B cell (primary cell): ENCODE data around the gene EMP3. TPM values are rescaled to one million over a fixed set of nuclear protein-coding genes. Genes with fewer than 3 reads are reported as not detected.

ENCODE experiments used
- ATAC-seq: fragments of 200-7000 bp; cut with Tn5 transposase; one replicate; pipeline ENCODE4 v1.10.0; 2021; ENCODE audit warnings: low read depth, mild to moderate bottlenecking, moderate number of reproducible peaks, moderate library complexity
- CTCF ChIA-PET: fragments of 350-600 bp; sonication (Branson Sonifier 250); formaldehyde crosslinking; loops from one replicate; lab custom pipeline; 2021; ENCODE audit warnings: antibody characterized with exemption, inconsistent platforms; lab: Charles Lee
- POLR2A ChIA-PET: fragments of 350-600 bp; sonication (Branson Sonifier 250); formaldehyde crosslinking; loops from one replicate; lab custom pipeline; 2021; ENCODE audit warnings: antibody characterized with exemption; lab: Charles Lee
- DNase-seq: peaks from one replicate; pipeline ENCODE4 v3.0.0; 2013
- H2AFZ ChIP-seq: 2 replicates; pipeline ENCODE4 v1.6.1; 2012; ENCODE audit warnings: mild to moderate bottlenecking, low read depth, low read length; ENCODE audit not compliant: insufficient read depth, poor library complexity, severe bottlenecking
- H3K27ac ChIP-seq, 2 donors: 1 replicate in 1 of 2; 2 replicates in 1 of 2; pipeline ENCODE4 v1.5.1; 2012 to 2013; ENCODE audit warnings: low read length in 2 of 2, mild to moderate bottlenecking in 2 of 2, moderate library complexity in 1 of 2
- H3K27me3 ChIP-seq, 4 experiments: fragments of 200-600 bp in 1 of 4; sonication (generic) in 1 of 4; replicated peaks in 1 of 4; 1 replicate in 2 of 4; 2 replicates in 2 of 4; pipeline versions ENCODE4 v1.6.1 to v1.7.0; 2013 to 2016; ENCODE audit warnings: low read length in 3 of 4, mild to moderate bottlenecking in 2 of 4, mixed read lengths in 1 of 4, moderate library complexity in 1 of 4; ENCODE audit not compliant: insufficient read depth in 4 of 4, control insufficient read depth in 3 of 4; ENCODE audit errors: control extremely low read depth in 1 of 4
- H3K36me3 ChIP-seq, 2 experiments: replicated peaks in 1 of 2; 1 replicate in 1 of 2; 2 replicates in 1 of 2; pipeline versions ENCODE4 v1.6.1 to v1.7.1; 2013; ENCODE audit warnings: low read length in 1 of 2; ENCODE audit not compliant: insufficient read depth in 2 of 2, control insufficient read depth in 1 of 2; ENCODE audit errors: control extremely low read depth in 1 of 2, extremely low read depth in 1 of 2
- H3K4me1 ChIP-seq, 2 donors: fragments of 200-600 bp in 1 of 2; sonication (generic) in 1 of 2; 1 replicate in 1 of 2; 2 replicates in 1 of 2; pipeline versions ENCODE4 v1.5.1 to v1.6.1; 2013 to 2017; ENCODE audit warnings: low read length in 2 of 2; ENCODE audit not compliant: control insufficient read depth in 2 of 2, insufficient read depth in 2 of 2
- H3K4me2 ChIP-seq: replicated peaks from 2 replicates; pipeline ENCODE3; 2012; ENCODE audit warnings: mild to moderate bottlenecking, low read depth, low read length; ENCODE audit not compliant: poor library complexity, severe bottlenecking
- H3K4me3 ChIP-seq, 5 experiments: fragments of 200-600 bp in 1 of 5; sonication (generic) in 1 of 5; 1 replicate in 3 of 5; 2 replicates in 2 of 5; pipeline versions ENCODE4 v1.5.1 to v1.7.0; 2011 to 2016; ENCODE audit warnings: low read length in 4 of 5, mild to moderate bottlenecking in 4 of 5, low read depth in 2 of 5, control low read depth in 1 of 5, moderate library complexity in 1 of 5; ENCODE audit not compliant: insufficient read depth in 1 of 5; ENCODE audit errors: control extremely low read depth in 1 of 5, extremely low read depth in 1 of 5
- H3K79me2 ChIP-seq: fragments of 200-600 bp; sonication (generic); one replicate; pipeline ENCODE4 v1.6.0; 2016; ENCODE audit warnings: low read length; ENCODE audit not compliant: control insufficient read depth, insufficient read depth
- H3K9ac ChIP-seq: fragments of 200-600 bp; sonication (generic); 2 replicates; pipeline ENCODE4 v1.6.1; 2017; ENCODE audit warnings: mild to moderate bottlenecking, low read length, moderate library complexity
- H3K9me3 ChIP-seq, 3 donors: one replicate each; pipeline versions ENCODE4 v1.6.1 to v1.7.1; 2013; ENCODE audit warnings: low read length in 2 of 3; ENCODE audit not compliant: control insufficient read depth in 2 of 3, insufficient read depth in 1 of 3; ENCODE audit errors: control extremely low read depth in 1 of 3
- H4K20me1 ChIP-seq: 2 replicates; pipeline ENCODE4 v1.6.0; 2012; ENCODE audit warnings: mild to moderate bottlenecking, low read length; ENCODE audit not compliant: insufficient read depth, control insufficient read depth, poor library complexity, severe bottlenecking
- H3K27ac Mint-ChIP-seq: one replicate; pipeline ENCODE4 v1.8.0; 2021; ENCODE audit warnings: mixed read lengths
- H3K27me3 Mint-ChIP-seq: one replicate; pipeline ENCODE4 v1.8.0; 2021; ENCODE audit warnings: mixed read lengths
- H3K4me1 Mint-ChIP-seq: one replicate; pipeline ENCODE4 v1.8.0; 2021; ENCODE audit warnings: mixed read lengths
- H3K4me3 Mint-ChIP-seq: one replicate; pipeline ENCODE4 v1.8.0; 2021; ENCODE audit warnings: mixed read lengths
- H3K9me3 Mint-ChIP-seq: one replicate; pipeline ENCODE4 v1.8.0; 2022; ENCODE audit warnings: mixed read lengths; ENCODE audit not compliant: insufficient read depth
- CTCF ChIP-seq: fragments of 200-600 bp; IDR thresholded peaks from one replicate; pipeline ENCODE4 v1.8.0; 2022; ENCODE audit warnings: antibody characterized with exemption, mild to moderate bottlenecking
- EZH2 ChIP-seq: IDR thresholded peaks from 2 replicates; pipeline ENCODE4 v1.6.1; 2012; ENCODE audit warnings: borderline replicate concordance, low read depth, mild to moderate bottlenecking, moderate library complexity, low read length; ENCODE audit not compliant: insufficient read depth, poor library complexity, severe bottlenecking
- WGBS: methylation state at CpG from one replicate; pipeline ENCODE4 v1.1.5; 2013; ENCODE audit warnings: missing lambda C conversion rate; ENCODE audit not compliant: insufficient coverage; 5-methylcytosine and 5-hydroxymethylcytosine counted together
- intact Hi-C: fragments of 100-400 bp; cut with micrococcal nuclease; formaldehyde crosslinking; loops from one replicate; pipeline ENCODE4 v1.10.0; 2022
- polyA plus RNA-seq: library from polyadenylated mRNA; depleted of rRNA; stranded (reverse); fragments of >200 nt; gene quantifications from 2 replicates; pipeline ENCODE4 v1.2.3, GENCODE V29; 2012
- total RNA-seq, 2 donors: library from RNA; stranded (reverse); fragments of 120-200 nt in 1 of 2; gene quantifications; 1 replicate in 1 of 2; 2 replicates in 1 of 2; pipeline versions ENCODE4 v1.2.3 to v1.2.4, GENCODE V29; 2013 to 2022

EMP3 gene
- total and polyA plus RNA-seq, 2 donors (not counting 1 experiment from before 2014, with no cell fraction given), result 326 to 595 TPM

- intact Hi-C loops, result no loop called here
- Mint-ChIP-seq H3K27ac (no peak overlapping the region), H3K9me3 (no peaks in the 10 kb centered on the region), H3K27me3 (no peaks in the 10 kb centered on the region), H3K4me3 (no peak overlapping the region), H3K4me1 (peaks cover 28% of the 10 kb centered on the region)
- ATAC-seq (no peak), DNase-seq (no peak)
- POLR2A ChIA-PET, result interaction anchor here (0.6 to 9.7 kb wide), 3 partner anchors 13 to 1187 kb away, joined by 3 to 180 read pairs (median 5); partner anchors contain the start of gene RPL18
- Histone ChIP-seq H2AFZ (no peak overlapping the region), H3K4me3 (no peak overlapping the region), H3K4me2 (no peak overlapping the region), H3K4me1 (peaks cover 26 to 35% of the 10 kb centered on the region in 2 donors), H3K79me2 (peaks cover 2% of the 10 kb centered on the region), H3K27ac (no peak overlapping the region), H3K9ac (no peak overlapping the region), H4K20me1 (no peaks in the 10 kb centered on the region), H3K27me3 (no peaks in the 10 kb centered on the region), H3K36me3 (no peaks in the 10 kb centered on the region), H3K9me3 (peaks cover 0 to 3% (median 0%) of the 10 kb centered on the region in 3 donors)
- CTCF ChIA-PET, result interaction anchor here (0.8 to 13.8 kb wide), 7 partner anchors 15 to 266 kb away, joined by 3 to 345 read pairs (median 4); partner anchors contain the start of genes SYNGR4 and TMEM143
- TF ChIP-seq CTCF (no peak), EZH2 (no peak)
- 96% methylated on average over 21 of the region's 21 CpGs for WGBS
Measured at GRCh38 chr19:48318286-48318987, 6.9 kb upstream of the EMP3 start.
